Muscle of leg (tissue), 11 donors: Measurements from ENCODE around the gene TENM4. TPM values are rescaled to one million over a fixed set of nuclear protein-coding genes. Genes with fewer than 3 reads are reported as not detected.

Experiments
- DNase-seq: peaks from one replicate; pipeline ENCODE4 v3.0.0; 2013
- H3K27ac ChIP-seq: one replicate; pipeline ENCODE4 v1.5.1; 2013; ENCODE audit warnings: mild to moderate bottlenecking, low read length, control low read depth
- H3K27me3 ChIP-seq: one replicate; pipeline ENCODE4 v1.6.1; 2013; ENCODE audit warnings: low read length; ENCODE audit not compliant: control insufficient read depth, insufficient read depth
- H3K36me3 ChIP-seq: one replicate; pipeline ENCODE4 v1.6.1; 2013; ENCODE audit warnings: low read length; ENCODE audit not compliant: control insufficient read depth, insufficient read depth
- H3K4me1 ChIP-seq: one replicate; pipeline ENCODE4 v1.6.1; 2013; ENCODE audit warnings: low read length; ENCODE audit not compliant: control insufficient read depth, insufficient read depth
- H3K4me3 ChIP-seq: one replicate; pipeline ENCODE4 v1.5.1; 2013; ENCODE audit warnings: low read length, control low read depth
- H3K9me3 ChIP-seq: replicated peaks from 2 replicates; pipeline ENCODE4 v1.6.1; 2013; ENCODE audit warnings: low read depth, low read length; ENCODE audit not compliant: control insufficient read depth
- WGBS: methylation state at CpG from one replicate; pipeline ENCODE4 v1.1.5; 2013; ENCODE audit warnings: missing lambda C conversion rate; ENCODE audit not compliant: insufficient coverage; 5-methylcytosine and 5-hydroxymethylcytosine counted together
- polyA plus RNA-seq, 8 donors: library from polyadenylated mRNA; unstranded; fragments of 120-200 nt; gene quantifications; one replicate each; pipeline versions ENCODE4 v1.2.1 to v1.2.3, GENCODE V29; 2013; ENCODE audit warnings: inconsistent platforms in 1 of 8, low replicate concordance in 1 of 8; ENCODE audit not compliant: insufficient read length in 8 of 8, insufficient read depth in 1 of 8
- total RNA-seq: library from RNA; stranded (reverse); fragments of 120-200 nt; gene quantifications from one replicate; pipeline ENCODE4 v1.2.4, GENCODE V29; 2013

The TENM4 gene
- total and polyA plus RNA-seq, 9 donors, result 4.6 to 13.8 (median 10.3) TPM

GRCh38 chr11:78662811-78663210, 778.0 kb downstream of the TENM4 start:
- H3K4me3 ChIP-seq, result no peak overlapping the region
- H3K36me3 ChIP-seq, result peaks cover 2% of the 10 kb centered on the region
- peaks cover 4% of the 10 kb centered on the region for H3K4me1 ChIP-seq
- no peak for DNase-seq
- WGBS, result 100% methylated on average over 2 of the region's 2 CpGs
- no peak overlapping the region for H3K27ac ChIP-seq
- no peaks in the 10 kb centered on the region for H3K9me3 ChIP-seq
- H3K27me3 ChIP-seq, result no peaks in the 10 kb centered on the region

GRCh38 chr11:78660471-78660870, 780.4 kb downstream of the TENM4 start:
- Histone ChIP-seq H3K4me1 (no peaks in the 10 kb centered on the region), H3K4me3 (no peak overlapping the region), H3K36me3 (peaks cover 2% of the 10 kb centered on the region), H3K27me3 (no peaks in the 10 kb centered on the region), H3K9me3 (no peaks in the 10 kb centered on the region), H3K27ac (no peak overlapping the region)
- WGBS, result 81% methylated on average over 4 of the region's 4 CpGs
- DNase-seq, result no peak

GRCh38 chr11:78659326-78660270, 781.2 kb downstream of the TENM4 start:
- DNase-seq, result no peak
- WGBS, result 89% methylated on average over 9 of the region's 11 CpGs
- H3K4me3 ChIP-seq, result no peak overlapping the region
- H3K36me3 ChIP-seq, result peaks cover 2% of the 10 kb centered on the region
- H3K27ac ChIP-seq, result no peak overlapping the region
- H3K4me1 ChIP-seq, result no peaks in the 10 kb centered on the region
- H3K9me3 ChIP-seq, result no peaks in the 10 kb centered on the region
- no peaks in the 10 kb centered on the region for H3K27me3 ChIP-seq

GRCh38 chr11:78657968-78658839, 782.6 kb downstream of the TENM4 start:
- Histone ChIP-seq H3K4me1 (no peaks in the 10 kb centered on the region), H3K36me3 (peaks cover 2% of the 10 kb centered on the region), H3K4me3 (no peak overlapping the region), H3K9me3 (no peaks in the 10 kb centered on the region), H3K27me3 (no peaks in the 10 kb centered on the region), H3K27ac (no peak overlapping the region)
- WGBS, result 95% methylated on average over 29 of the region's 31 CpGs
- DNase-seq, result no peak

- Histone ChIP-seq H3K4me3 (no peak overlapping the region), H3K4me1 (peaks cover under 1% of the 10 kb centered on the region), H3K27me3 (no peaks in the 10 kb centered on the region), H3K9me3 (no peaks in the 10 kb centered on the region), H3K27ac (no peak overlapping the region), H3K36me3 (peaks cover 2% of the 10 kb centered on the region)
- WGBS, result no CpG with 5 or more reads among the region's 4 CpGs
- no peak for DNase-seq
These were observed 783.4 kb downstream of the TENM4 start for GRCh38 chr11:78657441-78657840.

GRCh38 chr11:78656984-78657383, 783.8 kb downstream of the TENM4 start:
- no peaks in the 10 kb centered on the region for H3K9me3 ChIP-seq
- no peak overlapping the region for H3K27ac ChIP-seq
- no peak for DNase-seq
- WGBS, result 82% methylated on average over 3 of the region's 6 CpGs
- H3K4me1 ChIP-seq, result peaks cover 5% of the 10 kb centered on the region
- no peaks in the 10 kb centered on the region for H3K27me3 ChIP-seq
- no peak overlapping the region for H3K4me3 ChIP-seq
- peaks cover 2% of the 10 kb centered on the region for H3K36me3 ChIP-seq

- no peak for DNase-seq
- no peak overlapping the region for H3K27ac ChIP-seq
- peaks cover 2% of the 10 kb centered on the region for H3K36me3 ChIP-seq
- H3K9me3 ChIP-seq, result no peaks in the 10 kb centered on the region
- H3K27me3 ChIP-seq, result no peaks in the 10 kb centered on the region
- H3K4me1 ChIP-seq, result peaks cover 5% of the 10 kb centered on the region
- no peak overlapping the region for H3K4me3 ChIP-seq
- 86% methylated on average over 1 of the region's 4 CpGs for WGBS
These were observed 784.5 kb downstream of the TENM4 start for GRCh38 chr11:78656327-78656726.

- peaks cover 5% of the 10 kb centered on the region for H3K4me1 ChIP-seq
- H3K36me3 ChIP-seq, result peaks cover 2% of the 10 kb centered on the region
- no peak overlapping the region for H3K4me3 ChIP-seq
- no peak for DNase-seq
- no peaks in the 10 kb centered on the region for H3K9me3 ChIP-seq
- no peak overlapping the region for H3K27ac ChIP-seq
- H3K27me3 ChIP-seq, result peaks cover 2% of the 10 kb centered on the region
- WGBS, result 100% methylated on average over 3 of the region's 5 CpGs
These were observed 785.3 kb downstream of the TENM4 start for GRCh38 chr11:78655561-78655960.

GRCh38 chr11:78654866-78655265, 786.0 kb downstream of the TENM4 start:
- Histone ChIP-seq H3K27ac (no peak overlapping the region), H3K36me3 (no peaks in the 10 kb centered on the region), H3K27me3 (peaks cover 2% of the 10 kb centered on the region), H3K4me1 (peaks cover 5% of the 10 kb centered on the region), H3K4me3 (no peak overlapping the region), H3K9me3 (no peaks in the 10 kb centered on the region)
- WGBS, result 100% methylated on average over 2 of the region's 5 CpGs
- DNase-seq, result no peak

- no peak for DNase-seq
- Histone ChIP-seq H3K4me1 (peaks cover 5% of the 10 kb centered on the region), H3K36me3 (no peaks in the 10 kb centered on the region), H3K9me3 (no peaks in the 10 kb centered on the region), H3K27ac (no peak overlapping the region), H3K27me3 (peaks cover 2% of the 10 kb centered on the region), H3K4me3 (no peak overlapping the region)
- 54% methylated on average over 3 of the region's 3 CpGs for WGBS
These were observed 786.8 kb downstream of the TENM4 start for GRCh38 chr11:78654071-78654470.
